GM23338 (cell line): ENCODE results near the gene EZR. TPM values are rescaled to one million over a fixed set of nuclear protein-coding genes. Genes with fewer than 3 reads are reported as not detected.

Experiments
- ATAC-seq: fragments of 200-7000 bp; cut with Tn5 transposase; 3 replicates; pipeline ENCODE4 v1.9.1; 2020
- DNase-seq: peaks from one replicate; pipeline ENCODE4 v3.0.0-alpha.2; 2015; ENCODE audit warnings: low spot score
- H2AFZ ChIP-seq: fragments of 200-600 bp; sonication (generic); 2 replicates; pipeline ENCODE4 v1.8.0; 2016; ENCODE audit warnings: antibody characterized with exemption, mild to moderate bottlenecking, moderate library complexity
- H3F3A ChIP-seq: fragments of 200-600 bp; sonication (generic); replicated peaks from 2 replicates; pipeline ENCODE4 v1.8.0; 2017; ENCODE audit warnings: antibody characterized with exemption, mixed run types, low read depth
- H3K27ac ChIP-seq: fragments of 200-600 bp; sonication (generic); 2 replicates; pipeline ENCODE4 v1.6.1; 2016; ENCODE audit warnings: low read depth
- H3K27me3 ChIP-seq: fragments of 200-600 bp; sonication (generic); 2 replicates; pipeline ENCODE4 v1.8.0; 2016; ENCODE audit warnings: mild to moderate bottlenecking, mixed run types, moderate library complexity; ENCODE audit not compliant: insufficient read depth
- H3K36me3 ChIP-seq: fragments of 200-600 bp; sonication (generic); 2 replicates; pipeline ENCODE4 v1.8.0; 2016; ENCODE audit warnings: mild to moderate bottlenecking; ENCODE audit not compliant: insufficient read depth
- H3K4me1 ChIP-seq: fragments of 200-600 bp; sonication (generic); 2 replicates; pipeline ENCODE4 v1.8.0; 2016; ENCODE audit warnings: mild to moderate bottlenecking, moderate library complexity; ENCODE audit not compliant: insufficient read depth
- H3K4me2 ChIP-seq: fragments of 200-600 bp; sonication (generic); 2 replicates; pipeline ENCODE4 v1.7.1; 2017; ENCODE audit warnings: mixed run types
- H3K4me3 ChIP-seq: fragments of 200-600 bp; sonication (generic); 2 replicates; pipeline ENCODE4 v1.6.1; 2016; ENCODE audit warnings: mixed run types
- H3K79me2 ChIP-seq: fragments of 200-600 bp; sonication (generic); replicated peaks from 2 replicates; pipeline ENCODE4 v1.8.0; 2017; ENCODE audit warnings: mild to moderate bottlenecking; ENCODE audit not compliant: insufficient read depth
- H3K9me2 ChIP-seq: fragments of 200-600 bp; sonication (generic); 2 replicates; pipeline ENCODE4 v1.8.0; 2017; ENCODE audit not compliant: insufficient read depth
- H4K20me1 ChIP-seq: fragments of 200-600 bp; sonication (generic); replicated peaks from 2 replicates; pipeline ENCODE4 v1.8.0; 2017; ENCODE audit warnings: mild to moderate bottlenecking; ENCODE audit not compliant: insufficient read depth
- H3K27ac Mint-ChIP-seq: 2 replicates; pipeline ENCODE4 v1.8.0; 2020; ENCODE audit warnings: inconsistent platforms, mild to moderate bottlenecking, moderate library complexity, mixed read lengths
- H3K27me3 Mint-ChIP-seq: 3 replicates; pipeline ENCODE4 v1.8.0; 2022; ENCODE audit warnings: low read depth, mild to moderate bottlenecking, moderate library complexity, mixed read lengths, inconsistent platforms; ENCODE audit not compliant: insufficient read depth, poor library complexity
- H3K36me3 Mint-ChIP-seq: 3 replicates; pipeline ENCODE4 v1.8.0; 2021; ENCODE audit warnings: low read depth, mild to moderate bottlenecking, inconsistent platforms, moderate library complexity, mixed read lengths
- H3K4me1 Mint-ChIP-seq: 3 replicates; pipeline ENCODE4 v1.8.0; 2020; ENCODE audit warnings: mild to moderate bottlenecking, inconsistent platforms, mixed read lengths
- H3K4me3 Mint-ChIP-seq: 3 replicates; pipeline ENCODE4 v1.8.0; 2021; ENCODE audit warnings: moderate library complexity, mild to moderate bottlenecking, inconsistent platforms, mixed read lengths
- H3K9me3 Mint-ChIP-seq: 3 replicates; pipeline ENCODE4 v1.8.0; 2020; ENCODE audit warnings: moderate library complexity, mild to moderate bottlenecking, inconsistent platforms, mixed read lengths
- CREB1 ChIP-seq: fragments of 250-450 bp; sonication (Bioruptor Pico); IDR thresholded peaks from 2 replicates; pipeline ENCODE4 v1.5.0; 2020; ENCODE audit warnings: low read depth, mild to moderate bottlenecking, moderate library complexity
- EZH2 ChIP-seq: fragments of 200-600 bp; sonication (generic); IDR thresholded peaks from one replicate; pipeline ENCODE4 v1.8.0; 2017; ENCODE audit warnings: antibody characterized with exemption, mild to moderate bottlenecking, low read depth; ENCODE audit not compliant: unreplicated experiment
- EZH2phosphoT487 ChIP-seq: fragments of 200-600 bp; sonication (generic); IDR thresholded peaks from one replicate; pipeline ENCODE4 v1.8.1; 2018; ENCODE audit warnings: antibody characterized with exemption; ENCODE audit not compliant: unreplicated experiment
- JUNB ChIP-seq: IDR thresholded peaks from one replicate; pipeline ENCODE4 v1.6.1; 2016; ENCODE audit warnings: antibody characterized with exemption; ENCODE audit not compliant: unreplicated experiment
- NANOG ChIP-seq: IDR thresholded peaks from 2 replicates; pipeline ENCODE4 v1.6.1; 2016; ENCODE audit warnings: antibody characterized with exemption, borderline replicate concordance
- POLR2AphosphoS5 ChIP-seq: IDR thresholded peaks from 2 replicates; pipeline ENCODE4 v1.6.1; 2016; ENCODE audit warnings: antibody characterized with exemption, low read depth
- REST ChIP-seq: IDR thresholded peaks from one replicate; pipeline ENCODE4 v1.6.1; 2018; ENCODE audit warnings: antibody characterized with exemption; ENCODE audit not compliant: unreplicated experiment
- STAT1 ChIP-seq: IDR thresholded peaks from one replicate; pipeline ENCODE4 v1.6.1; 2016; ENCODE audit warnings: antibody characterized with exemption; ENCODE audit not compliant: unreplicated experiment
- ZNF114 ChIP-seq: fragments of 250-450 bp; sonication (Bioruptor Pico); IDR thresholded peaks from 2 replicates; pipeline ENCODE4 v1.5.0; 2020; ENCODE audit warnings: mild to moderate bottlenecking, moderate library complexity
- ZNF331 ChIP-seq: fragments of 250-450 bp; sonication (Bioruptor Pico); IDR thresholded peaks from 2 replicates; pipeline ENCODE4 v1.5.0; 2020; ENCODE audit warnings: low read depth, mild to moderate bottlenecking, moderate library complexity
- ZNF462 ChIP-seq: fragments of 250-450 bp; sonication (Bioruptor Pico); IDR thresholded peaks from 2 replicates; pipeline ENCODE4 v1.5.0; 2020; ENCODE audit warnings: mild to moderate bottlenecking, moderate library complexity
- polyA plus RNA-seq: library from polyadenylated mRNA; unstranded; fragments of >200 nt; fragmentation: Nextera tagmentation; extraction: Ambion mirVana; gene quantifications from 2 replicates; pipeline ENCODE4 v1.2.1, GENCODE V29; 2016
- total RNA-seq: library from RNA; depleted of rRNA; stranded (reverse); fragments of >200 nt; shearing (Covaris generic); gene quantifications from 2 replicates; pipeline ENCODE4 v1.2.3, GENCODE V29; 2014
- TF ChIP-seq, protein P1 (sequence below): IDR thresholded peaks from 2 replicates; pipeline ENCODE4 v1.6.1; 2016; ENCODE audit warnings: antibody characterized with exemption
- TF ChIP-seq, protein P2 (sequence below), 2 experiments: fragments of 200-600 bp in 1 of 2; sonication (generic) in 1 of 2; conservative IDR thresholded peaks; 2 replicates each; pipeline versions ENCODE4 v1.5.1 to v1.6.1; 2016 to 2017; ENCODE audit warnings: antibody characterized with exemption in 2 of 2, low read depth in 2 of 2, mild to moderate bottlenecking in 2 of 2, moderate library complexity in 1 of 2

The EZR gene
- total and polyA plus RNA-seq, 2 experiments from 2014 or later, result 199 to 208 TPM

GRCh38 chr6:158737082-158737709 lies 82.0 kb downstream of the EZR start:
- ATAC-seq (no peak), DNase-seq (no peak)
- H4K20me1 ChIP-seq, result no peaks in the 10 kb centered on the region
- peaks cover 8% of the 10 kb centered on the region; the same call in 1 of the 2 replicates for H3K36me3 ChIP-seq
- H3K9me3 Mint-ChIP-seq, result peaks cover 21% of the 10 kb centered on the region
- no peaks in the 10 kb centered on the region for H3K27me3 ChIP-seq
- H3K9me2 ChIP-seq, result no peaks in the 10 kb centered on the region
- peaks cover 6% of the 10 kb centered on the region; the same call in 2 of the 3 replicates for H3K36me3 Mint-ChIP-seq
- H3K4me1 ChIP-seq, result no peaks in the 10 kb centered on the region
- no peak overlapping the region for H3K27ac Mint-ChIP-seq
- no peaks in the 10 kb centered on the region for H3K79me2 ChIP-seq
- 0 out of 2 replicates have a peak overlapping the region, but pooled peaks have one; percentile 84 for H2AFZ ChIP-seq
- H3K27me3 Mint-ChIP-seq, result peaks cover 4% of the 10 kb centered on the region
- no peaks in the 10 kb centered on the region for H3F3A ChIP-seq
- TF ChIP-seq EZH2, result no peak
- no peak for TF ChIP-seq REST
- TF ChIP-seq STAT1, result no peak
- TF ChIP-seq EZH2phosphoT487, result no peak
- TF ChIP-seq NANOG, result no peak
- TF ChIP-seq, protein P1, sequence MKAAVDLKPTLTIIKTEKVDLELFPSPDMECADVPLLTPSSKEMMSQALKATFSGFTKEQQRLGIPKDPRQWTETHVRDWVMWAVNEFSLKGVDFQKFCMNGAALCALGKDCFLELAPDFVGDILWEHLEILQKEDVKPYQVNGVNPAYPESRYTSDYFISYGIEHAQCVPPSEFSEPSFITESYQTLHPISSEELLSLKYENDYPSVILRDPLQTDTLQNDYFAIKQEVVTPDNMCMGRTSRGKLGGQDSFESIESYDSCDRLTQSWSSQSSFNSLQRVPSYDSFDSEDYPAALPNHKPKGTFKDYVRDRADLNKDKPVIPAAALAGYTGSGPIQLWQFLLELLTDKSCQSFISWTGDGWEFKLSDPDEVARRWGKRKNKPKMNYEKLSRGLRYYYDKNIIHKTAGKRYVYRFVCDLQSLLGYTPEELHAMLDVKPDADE, result no peak
- TF ChIP-seq POLR2AphosphoS5, result no peak
- no peak for TF ChIP-seq ZNF462 (CRISPR knock-in tag)
- TF ChIP-seq ZNF114 (CRISPR knock-in tag), result no peak
- no peak for TF ChIP-seq JUNB
- TF ChIP-seq ZNF331 (CRISPR knock-in tag), result no peak
- no peak for TF ChIP-seq CREB1 (CRISPR knock-in tag)
- TF ChIP-seq, protein P2, sequence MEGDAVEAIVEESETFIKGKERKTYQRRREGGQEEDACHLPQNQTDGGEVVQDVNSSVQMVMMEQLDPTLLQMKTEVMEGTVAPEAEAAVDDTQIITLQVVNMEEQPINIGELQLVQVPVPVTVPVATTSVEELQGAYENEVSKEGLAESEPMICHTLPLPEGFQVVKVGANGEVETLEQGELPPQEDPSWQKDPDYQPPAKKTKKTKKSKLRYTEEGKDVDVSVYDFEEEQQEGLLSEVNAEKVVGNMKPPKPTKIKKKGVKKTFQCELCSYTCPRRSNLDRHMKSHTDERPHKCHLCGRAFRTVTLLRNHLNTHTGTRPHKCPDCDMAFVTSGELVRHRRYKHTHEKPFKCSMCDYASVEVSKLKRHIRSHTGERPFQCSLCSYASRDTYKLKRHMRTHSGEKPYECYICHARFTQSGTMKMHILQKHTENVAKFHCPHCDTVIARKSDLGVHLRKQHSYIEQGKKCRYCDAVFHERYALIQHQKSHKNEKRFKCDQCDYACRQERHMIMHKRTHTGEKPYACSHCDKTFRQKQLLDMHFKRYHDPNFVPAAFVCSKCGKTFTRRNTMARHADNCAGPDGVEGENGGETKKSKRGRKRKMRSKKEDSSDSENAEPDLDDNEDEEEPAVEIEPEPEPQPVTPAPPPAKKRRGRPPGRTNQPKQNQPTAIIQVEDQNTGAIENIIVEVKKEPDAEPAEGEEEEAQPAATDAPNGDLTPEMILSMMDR (conservative IDR thresholded peaks at IDR 0.05; ENCODE audit: low read depth in 2 of 2), result no peak
- no peak overlapping the region for H3K4me2 ChIP-seq
- H3K4me3 Mint-ChIP-seq, result no peak overlapping the region
- H3K4me1 Mint-ChIP-seq, result no peaks in the 10 kb centered on the region
- no peak overlapping the region for H3K4me3 ChIP-seq
- no peak overlapping the region for H3K27ac ChIP-seq
